ENCODE measurements around the gene HSPBP1. TPM values are rescaled to one million over a fixed set of nuclear protein-coding genes. Genes with fewer than 3 reads are reported as not detected.

Gene HSPBP1
- total and polyA plus RNA-seq, 2 of the 4 experiments (the other 2 are of a cell fraction) = 21.0 to 43.2 TPM

DNA sequence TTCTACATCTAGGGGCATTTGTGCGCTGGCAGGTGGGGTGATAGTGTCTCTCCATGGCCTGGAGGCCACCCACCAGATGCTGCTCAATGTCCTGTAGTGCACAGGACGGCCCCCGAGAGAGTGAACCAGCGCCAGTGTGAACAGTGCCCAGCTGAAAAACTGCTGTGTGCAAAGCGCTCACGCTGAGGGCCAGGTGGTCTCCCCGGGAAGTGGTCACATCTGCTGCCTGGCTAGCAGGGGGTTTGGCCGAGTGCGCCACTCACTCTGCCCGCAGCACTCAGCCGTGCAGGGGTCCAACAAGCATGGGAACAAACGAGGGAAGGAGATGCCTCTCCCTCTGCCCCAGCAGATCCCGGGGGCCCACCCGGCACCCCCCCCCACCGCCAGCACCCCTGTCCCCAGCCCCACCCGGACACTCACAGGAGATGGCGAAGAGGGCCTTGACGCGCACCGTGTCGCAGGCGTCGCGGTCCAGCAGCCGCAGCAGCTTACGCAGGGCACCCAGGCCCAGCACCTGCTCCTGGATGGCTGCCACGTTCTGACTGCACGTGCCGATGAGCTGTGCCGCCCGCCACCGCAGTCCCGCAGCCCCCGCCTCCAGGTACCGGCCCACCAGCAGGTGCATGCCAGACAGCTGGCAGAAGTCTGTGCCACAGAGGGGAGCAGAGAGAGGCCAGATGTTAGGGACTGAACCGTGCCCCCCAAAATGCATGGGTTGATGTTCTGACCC is 5.8 kb downstream of the HSPBP1 start:
- no peak overlapping the region for H2AK5ac ChIP-seq (ENCODE audit: low read depth, low read length)
- H2BK5ac ChIP-seq (ENCODE audit: low read depth, low read length, poor library complexity, severe bottlenecking) = no peak overlapping the region
- no peak overlapping the region for H3K27ac ChIP-seq (ENCODE audit: insufficient read depth, low read length)
- no peak overlapping the region for H2BK15ac ChIP-seq (ENCODE audit: low read depth, low read length)
- H3K56ac ChIP-seq (ENCODE audit: extremely low read depth, insufficient read depth, low read length) = no peak overlapping the region
- H3K18ac ChIP-seq (ENCODE audit: low read depth, low read length) = no peak overlapping the region
- no peaks in the 10 kb centered on the region for H3K9me3 ChIP-seq (ENCODE audit: control insufficient read depth, insufficient read depth, low read length)
- BruUV-seq (replicated peaks) = no TSS peak
- no peak overlapping the region for H2BK120ac ChIP-seq (ENCODE audit: low read depth, low read length)
- no peak for DNase-seq
- H3K4me3 ChIP-seq (ENCODE audit: insufficient read depth, low read depth, low read length) = no peak overlapping the region
- H2AFZ ChIP-seq (replicated peaks; ENCODE audit: low read length, poor library complexity) = no peak overlapping the region
- WGBS, 2 experiments (ENCODE audit: extremely low coverage in 2 of 2, insufficient read length in 1 of 2) = 100% methylated on average over 12 of the region's 36 CpGs; no CpG with 5 or more reads in 1 of the 2 experiments
- dilution Hi-C loops (cut with HindIII; ENCODE audit: low sequenced_read_pairs, unreplicated experiment) = no loop called here
- H3K23ac ChIP-seq (ENCODE audit: low read depth, low read length) = no peak overlapping the region
- peaks cover 39% of the 10 kb centered on the region for H3K36me3 ChIP-seq (ENCODE audit: control insufficient read depth, insufficient read depth, low read length)
- H3K9ac ChIP-seq (ENCODE audit: low read depth, low read length) = no peak overlapping the region
- no peak overlapping the region for H4K8ac ChIP-seq (ENCODE audit: low read depth in 2 of 2, low read length in 2 of 2)
- no peak for ATAC-seq (ENCODE audit: low read depth)
- H3K4me2 ChIP-seq (ENCODE audit: low read depth, low read length) = no peak overlapping the region
- H3K27me3 ChIP-seq (ENCODE audit: control insufficient read depth, insufficient read depth, low read length) = no peaks in the 10 kb centered on the region
- ChIA-PET POLR2A (ENCODE audit: unreplicated experiment) (no interaction called here), CTCF (no interaction called here)
- no peak overlapping the region for H3K4ac ChIP-seq (ENCODE audit: low read depth, low read length)
- in situ Hi-C loops (cut with MboI; ENCODE audit: low sequenced_read_pairs) = no loop called here
- no peak overlapping the region for H2BK20ac ChIP-seq (ENCODE audit: low read depth, low read length)
- H2AK9ac ChIP-seq (replicated peaks; ENCODE audit: low read depth, low read length, poor library complexity) = no peak overlapping the region
- no peak overlapping the region for H3K14ac ChIP-seq (replicated peaks; ENCODE audit: low read depth, low read length)
- H3K9me1 ChIP-seq (ENCODE audit: insufficient read depth, low read length) = peaks cover 9% of the 10 kb centered on the region; the same call in 1 of the 2 replicates
- intact Hi-C loops (cut with micrococcal nuclease) = no loop called here
- TF ChIP-seq MXI1 (IDR thresholded peaks at IDR 0.05; ENCODE audit: borderline replicate concordance, low read depth, low read length) = no peak
- TF ChIP-seq BHLHE40 (IDR thresholded peaks at IDR 0.05; ENCODE audit: low read depth, low read length) = no peak
- no peak for TF ChIP-seq RFX5 (IDR thresholded peaks at IDR 0.05; ENCODE audit: low read depth, low read length)
- no peak for TF ChIP-seq CEBPB (IDR thresholded peaks at IDR 0.05; ENCODE audit: low read depth, low read length)
- no peak for TF ChIP-seq POLR2A (IDR thresholded peaks at IDR 0.05; ENCODE audit: low read depth, low read length)
- TF ChIP-seq, protein P1, sequence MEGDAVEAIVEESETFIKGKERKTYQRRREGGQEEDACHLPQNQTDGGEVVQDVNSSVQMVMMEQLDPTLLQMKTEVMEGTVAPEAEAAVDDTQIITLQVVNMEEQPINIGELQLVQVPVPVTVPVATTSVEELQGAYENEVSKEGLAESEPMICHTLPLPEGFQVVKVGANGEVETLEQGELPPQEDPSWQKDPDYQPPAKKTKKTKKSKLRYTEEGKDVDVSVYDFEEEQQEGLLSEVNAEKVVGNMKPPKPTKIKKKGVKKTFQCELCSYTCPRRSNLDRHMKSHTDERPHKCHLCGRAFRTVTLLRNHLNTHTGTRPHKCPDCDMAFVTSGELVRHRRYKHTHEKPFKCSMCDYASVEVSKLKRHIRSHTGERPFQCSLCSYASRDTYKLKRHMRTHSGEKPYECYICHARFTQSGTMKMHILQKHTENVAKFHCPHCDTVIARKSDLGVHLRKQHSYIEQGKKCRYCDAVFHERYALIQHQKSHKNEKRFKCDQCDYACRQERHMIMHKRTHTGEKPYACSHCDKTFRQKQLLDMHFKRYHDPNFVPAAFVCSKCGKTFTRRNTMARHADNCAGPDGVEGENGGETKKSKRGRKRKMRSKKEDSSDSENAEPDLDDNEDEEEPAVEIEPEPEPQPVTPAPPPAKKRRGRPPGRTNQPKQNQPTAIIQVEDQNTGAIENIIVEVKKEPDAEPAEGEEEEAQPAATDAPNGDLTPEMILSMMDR (conservative IDR thresholded peaks at IDR 0.05; ENCODE audit: low read depth, low read length) = no peak
- no peak for TF ChIP-seq SMC3 (IDR thresholded peaks at IDR 0.05; ENCODE audit: low read depth, low read length)
- TF ChIP-seq, protein P2, sequence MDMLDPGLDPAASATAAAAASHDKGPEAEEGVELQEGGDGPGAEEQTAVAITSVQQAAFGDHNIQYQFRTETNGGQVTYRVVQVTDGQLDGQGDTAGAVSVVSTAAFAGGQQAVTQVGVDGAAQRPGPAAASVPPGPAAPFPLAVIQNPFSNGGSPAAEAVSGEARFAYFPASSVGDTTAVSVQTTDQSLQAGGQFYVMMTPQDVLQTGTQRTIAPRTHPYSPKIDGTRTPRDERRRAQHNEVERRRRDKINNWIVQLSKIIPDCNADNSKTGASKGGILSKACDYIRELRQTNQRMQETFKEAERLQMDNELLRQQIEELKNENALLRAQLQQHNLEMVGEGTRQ (IDR thresholded peaks at IDR 0.05; ENCODE audit: low read depth, low read length) = no peak
- TF ChIP-seq RCOR1 (IDR thresholded peaks at IDR 0.05; ENCODE audit: insufficient replicate concordance, low read length) = no peak
- no peak for TF ChIP-seq NFE2L2 (IDR thresholded peaks at IDR 0.05; ENCODE audit: low read depth, low read length)
- TF ChIP-seq MAFK (IDR thresholded peaks at IDR 0.05; ENCODE audit: low read depth, low read length) = no peak
- no peak for TF ChIP-seq CHD1 (IDR thresholded peaks at IDR 0.05; ENCODE audit: low read depth, low read length)
- H4K20me1 ChIP-seq (ENCODE audit: insufficient read depth, low read length) = peaks cover 7% of the 10 kb centered on the region; the same call in 1 of the 2 replicates
- peaks cover 5 to 22% of the 10 kb centered on the region in 2 experiments for H3K79me1 ChIP-seq (ENCODE audit: low read depth in 1 of 2, low read length in 2 of 2)
- no peak overlapping the region for H4K5ac ChIP-seq (ENCODE audit: low read depth, low read length)
- no peak overlapping the region for H4K91ac ChIP-seq (ENCODE audit: insufficient read depth, low read depth, low read length)
- peaks cover 2% of the 10 kb centered on the region; the same call in 1 of the 2 replicates for H3K4me1 ChIP-seq (ENCODE audit: control insufficient read depth, insufficient read depth, low read length)
